ENCODE measurements around the gene SYNDIG1.

GRCh38 chr20:24542721-24543120, 73.3 kb downstream of the SYNDIG1 start:
- TF ChIP-seq POLR2AphosphoS5 (IDR thresholded peaks at IDR 0.05; ENCODE audit: low read depth) (no peak), GABPA (IDR thresholded peaks at IDR 0.05; ENCODE audit: low read depth) (no peak)
- TF ChIP-seq, protein P1, sequence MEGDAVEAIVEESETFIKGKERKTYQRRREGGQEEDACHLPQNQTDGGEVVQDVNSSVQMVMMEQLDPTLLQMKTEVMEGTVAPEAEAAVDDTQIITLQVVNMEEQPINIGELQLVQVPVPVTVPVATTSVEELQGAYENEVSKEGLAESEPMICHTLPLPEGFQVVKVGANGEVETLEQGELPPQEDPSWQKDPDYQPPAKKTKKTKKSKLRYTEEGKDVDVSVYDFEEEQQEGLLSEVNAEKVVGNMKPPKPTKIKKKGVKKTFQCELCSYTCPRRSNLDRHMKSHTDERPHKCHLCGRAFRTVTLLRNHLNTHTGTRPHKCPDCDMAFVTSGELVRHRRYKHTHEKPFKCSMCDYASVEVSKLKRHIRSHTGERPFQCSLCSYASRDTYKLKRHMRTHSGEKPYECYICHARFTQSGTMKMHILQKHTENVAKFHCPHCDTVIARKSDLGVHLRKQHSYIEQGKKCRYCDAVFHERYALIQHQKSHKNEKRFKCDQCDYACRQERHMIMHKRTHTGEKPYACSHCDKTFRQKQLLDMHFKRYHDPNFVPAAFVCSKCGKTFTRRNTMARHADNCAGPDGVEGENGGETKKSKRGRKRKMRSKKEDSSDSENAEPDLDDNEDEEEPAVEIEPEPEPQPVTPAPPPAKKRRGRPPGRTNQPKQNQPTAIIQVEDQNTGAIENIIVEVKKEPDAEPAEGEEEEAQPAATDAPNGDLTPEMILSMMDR (IDR thresholded peaks at IDR 0.05; ENCODE audit: insufficient read depth, low read length), result no peak
